ENCODE measurements around the gene NR5A1.

The NR5A1 gene

GRCh38 chr9:124511426-124511840, 4.2 kb upstream of the NR5A1 start:
- no peak for DNase-seq
- peaks cover 2 to 54% (median 35%) of the 10 kb centered on the region in 4 experiments for H3K4me1 ChIP-seq (ENCODE audit: control extremely low read depth in 1 of 4, control insufficient read depth in 4 of 4, insufficient read depth in 4 of 4, low read length in 3 of 4)
- H3K9me3 ChIP-seq (ENCODE audit: control extremely low read depth in 1 of 5, control insufficient read depth in 4 of 5, insufficient read depth in 2 of 5, low read depth in 1 of 5, low read length in 4 of 5): no peaks in the 10 kb centered on the region
- no peaks in the 10 kb centered on the region for H3K27me3 ChIP-seq (replicated peaks in 2 of 5; ENCODE audit: control insufficient read depth in 4 of 5, insufficient read depth in 5 of 5, low read length in 4 of 5)
- ChIA-PET POLR2A (no interaction called here), CTCF (interaction anchor here (1.1 kb wide), 1 partner anchor 34 kb away, joined by 3 read pairs; no protein-coding TSS in a partner anchor)
- H3K4me3 ChIP-seq (ENCODE audit: control insufficient read depth in 1 of 7, extremely low read depth in 1 of 7, insufficient read depth in 4 of 7, low read depth in 2 of 7, low read length in 6 of 7): peak overlapping the region in 2 of 7 experiments; percentile 21 to 42
- WGBS (ENCODE audit: insufficient coverage): 83% methylated on average over 6 of the region's 6 CpGs
- peak overlapping the region; percentile 19 to 50 for H3K27ac ChIP-seq (ENCODE audit: insufficient read depth in 1 of 2, low read depth in 1 of 2, low read length in 2 of 2, poor library complexity in 1 of 2, severe bottlenecking in 2 of 2)
- no peaks in the 10 kb centered on the region for H3K36me3 ChIP-seq (ENCODE audit: control insufficient read depth in 4 of 4, insufficient read depth in 4 of 4, low read length in 3 of 4)

DNA sequence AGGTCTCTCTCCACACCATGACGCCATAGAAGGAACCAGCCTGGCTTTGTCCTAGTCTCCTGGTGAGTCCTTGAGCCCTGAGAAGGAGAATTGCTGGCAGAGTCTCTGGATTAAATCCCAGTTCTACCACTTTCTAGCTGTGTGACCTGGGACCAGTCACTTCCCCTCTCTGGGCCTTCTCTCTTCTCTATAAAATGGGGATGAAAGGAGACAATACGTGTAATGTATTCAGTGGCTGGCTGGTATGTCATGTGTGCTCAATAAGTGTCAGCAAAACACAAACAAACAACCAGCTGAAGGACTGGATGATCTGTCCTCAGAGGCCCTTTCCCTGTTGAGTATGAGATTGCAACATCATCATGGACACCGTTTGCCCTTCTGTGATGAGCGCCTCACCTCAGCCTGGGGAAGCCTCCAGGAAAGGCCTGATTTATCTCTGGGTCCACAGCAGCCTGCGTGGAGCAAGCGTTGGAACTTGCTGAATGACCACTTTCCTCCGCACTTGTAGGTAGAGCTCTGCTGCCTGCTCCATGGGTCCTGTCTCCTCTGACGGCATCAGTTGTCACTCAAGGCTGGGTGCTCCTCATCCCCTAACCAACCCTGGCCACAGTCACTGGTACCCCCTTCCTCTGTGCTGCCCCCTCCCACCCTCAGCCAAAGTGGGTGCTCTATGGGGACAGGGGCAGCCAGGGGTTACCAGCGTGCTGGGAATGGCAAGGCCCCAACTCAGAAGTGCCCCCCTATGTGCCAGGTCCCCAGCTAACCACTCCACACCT, 3.6 kb upstream of the NR5A1 start:
- H3K4me3 ChIP-seq (ENCODE audit: control insufficient read depth in 1 of 7, extremely low read depth in 1 of 7, insufficient read depth in 4 of 7, low read depth in 2 of 7, low read length in 6 of 7): no peak overlapping the region
- H3K27me3 ChIP-seq (replicated peaks in 2 of 5; ENCODE audit: control insufficient read depth in 4 of 5, insufficient read depth in 5 of 5, low read length in 4 of 5): peaks cover 0 to 4% (median 0%) of the 10 kb centered on the region in 5 experiments
- H3K27ac ChIP-seq (ENCODE audit: insufficient read depth in 1 of 2, low read depth in 1 of 2, low read length in 2 of 2, poor library complexity in 1 of 2, severe bottlenecking in 2 of 2): no peak overlapping the region
- POLR2A ChIA-PET: no interaction called here
- H3K36me3 ChIP-seq (ENCODE audit: control insufficient read depth in 4 of 4, insufficient read depth in 4 of 4, low read length in 3 of 4): no peaks in the 10 kb centered on the region
- peak in 1 of 3 donors; percentile 32 for DNase-seq
- CTCF ChIA-PET: no interaction called here
- 86% methylated on average over 8 of the region's 9 CpGs for WGBS (ENCODE audit: insufficient coverage)
- no peaks in the 10 kb centered on the region for H3K9me3 ChIP-seq (ENCODE audit: control extremely low read depth in 1 of 5, control insufficient read depth in 4 of 5, insufficient read depth in 2 of 5, low read depth in 1 of 5, low read length in 4 of 5)
- peaks cover 2 to 54% (median 35%) of the 10 kb centered on the region in 4 experiments for H3K4me1 ChIP-seq (ENCODE audit: control extremely low read depth in 1 of 4, control insufficient read depth in 4 of 4, insufficient read depth in 4 of 4, low read length in 3 of 4)

DNA sequence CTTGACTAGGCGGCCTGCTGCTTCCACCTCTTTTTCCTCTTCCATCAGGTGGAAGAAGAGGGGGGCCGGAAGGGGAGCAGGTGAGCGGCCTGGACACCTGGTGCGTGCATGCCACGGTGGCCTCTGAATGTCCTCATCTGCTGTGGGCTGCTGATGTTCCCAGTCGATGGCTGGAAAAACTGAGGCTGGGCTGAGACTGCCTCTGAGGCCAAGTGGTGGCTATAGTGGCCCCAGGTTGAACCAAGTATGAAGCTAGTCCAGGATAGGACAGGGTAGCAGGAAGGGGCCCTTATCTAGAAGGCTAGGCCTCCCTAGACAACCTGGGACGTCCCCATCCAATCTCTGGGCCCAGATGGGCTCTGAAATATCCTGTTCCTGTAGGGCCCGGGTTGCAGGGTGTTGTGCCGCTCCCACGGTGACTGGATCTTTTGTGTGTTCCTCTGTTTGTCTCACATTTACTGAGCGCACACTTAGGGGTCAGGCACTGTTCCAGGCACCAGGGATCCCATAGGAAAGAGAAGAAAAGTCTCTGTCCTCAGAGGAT, 753 bp upstream of the NR5A1 start:
- no peaks in the 10 kb centered on the region for H3K36me3 ChIP-seq (ENCODE audit: control insufficient read depth in 4 of 4, insufficient read depth in 4 of 4, low read length in 3 of 4)
- no peaks in the 10 kb centered on the region for H3K9me3 ChIP-seq (ENCODE audit: control extremely low read depth in 1 of 5, control insufficient read depth in 4 of 5, insufficient read depth in 2 of 5, low read depth in 1 of 5, low read length in 4 of 5)
- peaks cover 0 to 52% (median 36%) of the 10 kb centered on the region in 4 experiments for H3K4me1 ChIP-seq (ENCODE audit: control extremely low read depth in 1 of 4, control insufficient read depth in 4 of 4, insufficient read depth in 4 of 4, low read length in 3 of 4)
- POLR2A ChIA-PET: no interaction called here
- DNase-seq: peak in 2 of 3 donors; percentile 66 to 80
- 60% methylated on average over 9 of the region's 11 CpGs for WGBS (ENCODE audit: insufficient coverage)
- CTCF ChIA-PET: no interaction called here
- no peak overlapping the region for H3K27ac ChIP-seq (ENCODE audit: insufficient read depth in 1 of 2, low read depth in 1 of 2, low read length in 2 of 2, poor library complexity in 1 of 2, severe bottlenecking in 2 of 2)
- H3K27me3 ChIP-seq (replicated peaks in 2 of 5; ENCODE audit: control insufficient read depth in 4 of 5, insufficient read depth in 5 of 5, low read length in 4 of 5): peaks cover 0 to 30% (median 10%) of the 10 kb centered on the region in 5 experiments
- H3K4me3 ChIP-seq (ENCODE audit: control insufficient read depth in 1 of 7, extremely low read depth in 1 of 7, insufficient read depth in 4 of 7, low read depth in 2 of 7, low read length in 6 of 7): no peak overlapping the region

DNA sequence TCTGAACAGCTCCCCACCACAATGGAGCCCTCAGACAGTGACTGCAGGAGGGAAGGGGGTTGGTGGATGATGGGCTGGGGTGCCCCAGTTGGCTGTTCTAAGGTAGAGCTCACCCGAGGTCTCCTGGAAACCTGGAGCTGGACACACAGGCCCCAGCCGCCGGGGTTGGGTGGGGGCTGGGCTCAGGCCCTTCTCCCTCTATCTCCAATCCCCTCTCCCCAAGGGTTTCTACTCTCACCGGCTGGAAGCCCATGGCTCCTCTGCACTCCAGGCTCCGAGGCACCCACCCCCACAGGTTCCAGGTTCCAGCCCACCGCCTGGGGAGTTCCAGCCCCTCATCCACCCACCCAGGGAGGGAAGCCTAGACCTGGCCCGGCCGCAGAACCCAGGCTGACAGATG, 766 bp downstream of the NR5A1 start:
- POLR2A ChIA-PET: no interaction called here
- H3K27me3 ChIP-seq (replicated peaks in 2 of 5; ENCODE audit: control insufficient read depth in 4 of 5, insufficient read depth in 5 of 5, low read length in 4 of 5): peaks cover 0 to 45% (median 14%) of the 10 kb centered on the region in 5 experiments
- H3K9me3 ChIP-seq (ENCODE audit: control extremely low read depth in 1 of 5, control insufficient read depth in 4 of 5, insufficient read depth in 2 of 5, low read depth in 1 of 5, low read length in 4 of 5): no peaks in the 10 kb centered on the region
- no peak for DNase-seq
- no peak overlapping the region for H3K4me3 ChIP-seq (ENCODE audit: control insufficient read depth in 1 of 7, extremely low read depth in 1 of 7, insufficient read depth in 4 of 7, low read depth in 2 of 7, low read length in 6 of 7)
- CTCF ChIA-PET: no interaction called here
- H3K4me1 ChIP-seq (ENCODE audit: control extremely low read depth in 1 of 4, control insufficient read depth in 4 of 4, insufficient read depth in 4 of 4, low read length in 3 of 4): peaks cover 0 to 36% (median 22%) of the 10 kb centered on the region in 4 experiments
- no peak overlapping the region for H3K27ac ChIP-seq (ENCODE audit: insufficient read depth in 1 of 2, low read depth in 1 of 2, low read length in 2 of 2, poor library complexity in 1 of 2, severe bottlenecking in 2 of 2)
- 90% methylated on average over 2 of the region's 8 CpGs for WGBS (ENCODE audit: insufficient coverage)
- no peaks in the 10 kb centered on the region for H3K36me3 ChIP-seq (ENCODE audit: control insufficient read depth in 4 of 4, insufficient read depth in 4 of 4, low read length in 3 of 4)

DNA sequence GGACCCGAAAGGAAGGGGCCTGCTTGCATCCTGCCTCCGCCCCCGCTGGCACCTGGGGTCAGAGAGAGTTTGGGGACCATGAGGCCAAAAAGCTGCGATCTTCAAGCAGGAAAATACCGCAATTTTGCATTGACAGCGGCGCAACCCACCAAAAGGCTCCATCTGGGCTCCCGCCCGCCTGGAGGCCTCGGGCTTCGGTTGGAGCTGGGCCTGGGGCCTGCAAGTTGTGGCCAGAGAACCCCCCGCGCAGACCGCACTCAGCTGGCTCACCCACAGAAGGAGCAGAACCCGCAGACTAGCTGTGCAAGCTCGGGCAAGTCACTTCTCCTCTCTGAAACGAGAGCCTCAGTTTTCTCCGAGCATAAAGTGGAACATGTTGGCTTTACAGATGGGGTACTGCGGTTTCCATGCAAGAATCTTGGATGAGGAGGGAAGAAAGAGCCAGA, 1.3 kb downstream of the NR5A1 start:
- 97% methylated on average over 19 of the region's 19 CpGs for WGBS (ENCODE audit: insufficient coverage)
- peaks cover 0 to 51% (median 14%) of the 10 kb centered on the region in 5 experiments for H3K27me3 ChIP-seq (replicated peaks in 2 of 5; ENCODE audit: control insufficient read depth in 4 of 5, insufficient read depth in 5 of 5, low read length in 4 of 5)
- no peaks in the 10 kb centered on the region for H3K36me3 ChIP-seq (ENCODE audit: control insufficient read depth in 4 of 4, insufficient read depth in 4 of 4, low read length in 3 of 4)
- H3K4me3 ChIP-seq (ENCODE audit: control insufficient read depth in 1 of 7, extremely low read depth in 1 of 7, insufficient read depth in 4 of 7, low read depth in 2 of 7, low read length in 6 of 7): no peak overlapping the region
- H3K9me3 ChIP-seq (ENCODE audit: control extremely low read depth in 1 of 5, control insufficient read depth in 4 of 5, insufficient read depth in 2 of 5, low read depth in 1 of 5, low read length in 4 of 5): no peaks in the 10 kb centered on the region
- ChIA-PET CTCF (interaction anchor here (0.9 kb wide), 1 partner anchor 30 kb away, joined by 4 read pairs; no protein-coding TSS in a partner anchor), POLR2A (no interaction called here)
- H3K27ac ChIP-seq (ENCODE audit: insufficient read depth in 1 of 2, low read depth in 1 of 2, low read length in 2 of 2, poor library complexity in 1 of 2, severe bottlenecking in 2 of 2): no peak overlapping the region
- peaks cover 0 to 31% (median 20%) of the 10 kb centered on the region in 4 experiments for H3K4me1 ChIP-seq (ENCODE audit: control extremely low read depth in 1 of 4, control insufficient read depth in 4 of 4, insufficient read depth in 4 of 4, low read length in 3 of 4)
- DNase-seq: no peak

DNA sequence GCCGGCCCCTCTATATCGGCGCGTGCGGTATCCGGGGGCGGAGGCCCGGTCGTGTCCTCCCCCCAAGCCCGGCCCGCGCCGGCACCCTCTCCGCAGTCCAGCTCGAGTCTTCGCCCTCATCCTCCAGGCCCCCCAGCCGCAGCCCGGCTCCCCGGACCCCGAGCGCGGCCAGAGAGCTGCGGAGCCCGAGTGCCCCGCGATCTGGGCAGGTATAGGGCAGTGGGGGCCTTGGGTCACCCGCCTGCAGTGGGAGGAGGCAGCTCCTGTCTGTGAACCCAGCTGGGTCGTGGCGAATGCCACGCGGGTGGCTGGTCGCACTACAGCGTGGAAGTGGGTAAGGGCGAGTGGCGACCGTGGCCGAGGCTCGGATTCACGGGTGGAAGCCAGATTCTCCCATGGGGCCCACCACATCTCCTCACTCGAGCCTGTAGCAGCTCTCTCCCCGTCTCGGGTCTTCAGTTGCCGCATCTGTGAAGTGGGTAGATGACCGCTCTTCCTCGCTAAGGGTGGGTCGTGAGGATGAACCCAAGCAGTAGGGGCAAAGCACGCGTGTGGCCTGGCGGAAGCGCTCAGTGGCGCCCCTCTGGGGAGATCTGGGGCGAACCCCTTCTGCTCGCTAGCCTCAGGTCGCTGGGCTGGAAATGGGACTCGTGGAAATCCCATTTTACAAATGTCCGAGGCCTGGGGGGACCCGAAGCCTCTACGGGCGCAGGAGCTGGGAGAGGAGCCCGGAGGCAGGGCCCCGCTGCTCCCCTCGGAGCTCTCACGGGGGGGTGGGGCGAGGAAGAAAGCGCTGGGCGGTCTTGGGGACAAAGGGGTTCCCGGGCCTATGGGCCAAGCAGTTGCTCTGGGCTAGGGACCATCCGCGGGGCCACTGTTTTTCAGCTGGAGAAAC, 1.9 kb downstream of the NR5A1 start:
- CTCF ChIA-PET: interaction anchor here (0.9 kb wide), 1 partner anchor 31 kb away, joined by 4 read pairs; no protein-coding TSS in a partner anchor
- H3K4me3 ChIP-seq (ENCODE audit: control insufficient read depth in 1 of 7, extremely low read depth in 1 of 7, insufficient read depth in 4 of 7, low read depth in 2 of 7, low read length in 6 of 7): peak overlapping the region in 3 of 7 experiments; percentile 32 to 42 (median 38)
- DNase-seq: peak in 2 of 3 donors; percentile 32 to 40
- H3K36me3 ChIP-seq (ENCODE audit: control insufficient read depth in 4 of 4, insufficient read depth in 4 of 4, low read length in 3 of 4): no peaks in the 10 kb centered on the region
- WGBS (ENCODE audit: insufficient coverage): 58% methylated on average over 63 of the region's 69 CpGs
- POLR2A ChIA-PET: no interaction called here
- H3K27me3 ChIP-seq (replicated peaks in 2 of 5; ENCODE audit: control insufficient read depth in 4 of 5, insufficient read depth in 5 of 5, low read length in 4 of 5): peaks cover 0 to 51% (median 14%) of the 10 kb centered on the region in 5 experiments
- no peaks in the 10 kb centered on the region for H3K9me3 ChIP-seq (ENCODE audit: control extremely low read depth in 1 of 5, control insufficient read depth in 4 of 5, insufficient read depth in 2 of 5, low read depth in 1 of 5, low read length in 4 of 5)
- H3K27ac ChIP-seq (ENCODE audit: insufficient read depth in 1 of 2, low read depth in 1 of 2, low read length in 2 of 2, poor library complexity in 1 of 2, severe bottlenecking in 2 of 2): no peak overlapping the region
- peaks cover 0 to 26% (median 20%) of the 10 kb centered on the region in 4 experiments for H3K4me1 ChIP-seq (ENCODE audit: control extremely low read depth in 1 of 4, control insufficient read depth in 4 of 4, insufficient read depth in 4 of 4, low read length in 3 of 4)

Data from common myeloid progenitor, CD34-positive (primary cell).